Anterior cingulate cortex (tissue), 58 donors: Measurements from ENCODE around the gene RPL7A.
A peak's percentile ranks its signal among the peaks of the same experiment; 100 is the strongest.
"Not testable (repeated sequence)": the region's sequence is repeated elsewhere in the genome, so short reads cannot be mapped to it uniquely, and the experiment has no call there.

Experiments
- DNase-seq, 58 donors: peaks; one replicate each; lab custom pipeline; 2025; lab: John Stamatoyannopoulos, UW

The RPL7A gene

GRCh38 chr9:133327021-133327420 lies 21.0 kb upstream of the RPL7A start:
- not testable (repeated sequence) for DNase-seq

- no peak for DNase-seq
Measured at GRCh38 chr9:133327834-133328484, 20.1 kb upstream of the RPL7A start.

DNA sequence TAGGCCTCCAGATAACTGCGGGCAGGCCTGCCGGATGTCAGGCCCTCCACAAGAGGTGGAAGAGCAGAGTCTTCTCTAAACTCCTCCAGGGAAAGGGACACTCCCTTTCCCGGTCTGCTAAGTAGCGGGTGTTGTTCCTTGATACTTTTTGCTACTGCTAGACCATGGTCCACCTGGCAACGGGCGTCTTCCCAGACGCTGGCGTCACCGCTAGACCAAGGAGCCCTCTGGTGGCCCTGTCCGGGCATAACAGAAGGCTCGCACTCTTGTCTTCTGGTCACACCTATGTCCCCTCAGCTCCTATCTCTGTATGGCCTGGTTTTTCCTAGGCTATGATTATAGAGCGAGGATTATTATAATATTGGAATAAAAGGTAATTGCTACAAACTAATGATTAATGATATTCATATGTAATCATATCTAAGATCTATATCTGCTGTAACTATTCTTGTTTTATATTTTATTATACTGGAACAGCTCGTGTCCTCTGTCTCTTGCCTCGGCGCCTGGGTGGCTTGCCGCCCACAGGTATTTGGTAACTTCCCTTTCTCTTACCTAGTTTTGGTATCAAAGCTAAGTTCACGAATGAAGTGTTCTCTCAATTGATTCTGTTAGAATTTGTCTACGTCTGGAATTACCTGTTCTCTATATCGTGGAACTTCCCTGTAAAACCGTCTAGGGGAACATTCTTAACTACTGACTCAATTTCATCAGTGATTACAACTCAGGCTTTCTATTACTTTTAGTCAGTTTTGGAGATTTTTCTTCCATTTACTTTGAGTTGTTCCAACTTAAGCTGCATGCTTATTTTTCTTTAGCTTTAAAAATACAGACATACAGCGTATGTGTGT lies 18.5 kb upstream of the RPL7A start:
- DNase-seq: peak in 8 of 58 donors; percentile 9 to 42 (median 14)

GRCh38 chr9:133331221-133331620 lies 16.8 kb upstream of the RPL7A start:
- no peak for DNase-seq

DNA sequence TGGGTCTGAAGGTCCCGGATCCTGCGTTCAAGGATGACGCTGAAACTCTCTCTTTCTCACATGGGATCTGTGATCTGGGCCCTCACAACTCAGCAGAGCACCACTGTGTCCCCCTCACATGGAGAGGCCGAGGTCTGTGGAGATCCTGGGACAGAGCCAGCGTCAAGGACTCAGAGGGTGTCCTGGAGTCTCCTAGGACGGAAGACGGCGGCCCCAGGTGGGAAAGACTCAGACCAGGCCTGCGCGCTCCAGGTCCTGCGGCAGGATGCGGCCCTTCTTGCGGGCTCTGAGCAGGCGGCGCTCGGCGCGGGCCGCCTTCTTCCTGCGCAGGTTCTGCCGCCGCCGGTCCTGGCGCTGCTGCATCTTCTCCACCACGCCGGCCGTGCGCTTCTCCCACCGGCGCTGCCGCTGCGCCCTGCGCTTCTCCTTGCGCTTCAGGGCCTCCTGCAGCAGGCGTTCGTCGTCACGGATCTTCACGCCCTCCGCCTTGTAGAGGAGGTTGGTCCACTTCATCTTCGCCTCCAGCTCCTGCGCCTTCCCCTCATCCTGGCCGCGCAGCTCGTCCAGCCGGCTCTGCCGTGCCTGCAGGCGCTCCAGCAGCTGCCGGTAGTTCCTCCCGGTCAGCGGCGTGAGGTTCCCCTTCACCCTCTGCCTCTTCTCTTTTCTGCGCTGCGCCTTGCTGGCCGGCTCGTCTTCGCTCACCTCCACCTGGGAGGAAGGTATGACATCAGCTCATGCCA lies 16.2 kb upstream of the RPL7A start:
- DNase-seq: no peak

DNA sequence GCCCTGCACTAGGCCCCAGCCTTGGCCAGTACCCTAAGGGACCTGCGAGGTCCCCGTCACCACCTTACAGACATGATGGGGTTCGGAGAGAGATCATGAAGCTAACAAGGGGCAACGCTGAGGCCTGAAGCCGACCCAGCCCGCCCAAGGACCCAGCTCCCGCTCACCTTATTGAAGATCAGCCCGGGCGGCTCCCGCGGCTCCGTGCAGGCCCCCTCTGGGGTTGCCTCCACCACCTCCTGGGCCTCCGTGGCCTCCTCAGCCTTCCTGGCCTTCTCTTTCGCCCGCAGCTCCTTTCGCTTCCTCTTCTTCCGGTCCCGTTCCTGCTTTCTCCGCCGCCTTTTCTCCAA lies 15.7 kb upstream of the RPL7A start:
- DNase-seq: no peak

- DNase-seq: no peak
Measured at GRCh38 chr9:133333011-133333410, 15.0 kb upstream of the RPL7A start.

- DNase-seq: no peak
Measured at GRCh38 chr9:133333566-133333965, 14.5 kb upstream of the RPL7A start.

GRCh38 chr9:133334161-133334560 lies 13.9 kb upstream of the RPL7A start:
- DNase-seq: no peak

- DNase-seq: not testable (repeated sequence)
Measured at GRCh38 chr9:133334888-133335287, 13.1 kb upstream of the RPL7A start.

DNA sequence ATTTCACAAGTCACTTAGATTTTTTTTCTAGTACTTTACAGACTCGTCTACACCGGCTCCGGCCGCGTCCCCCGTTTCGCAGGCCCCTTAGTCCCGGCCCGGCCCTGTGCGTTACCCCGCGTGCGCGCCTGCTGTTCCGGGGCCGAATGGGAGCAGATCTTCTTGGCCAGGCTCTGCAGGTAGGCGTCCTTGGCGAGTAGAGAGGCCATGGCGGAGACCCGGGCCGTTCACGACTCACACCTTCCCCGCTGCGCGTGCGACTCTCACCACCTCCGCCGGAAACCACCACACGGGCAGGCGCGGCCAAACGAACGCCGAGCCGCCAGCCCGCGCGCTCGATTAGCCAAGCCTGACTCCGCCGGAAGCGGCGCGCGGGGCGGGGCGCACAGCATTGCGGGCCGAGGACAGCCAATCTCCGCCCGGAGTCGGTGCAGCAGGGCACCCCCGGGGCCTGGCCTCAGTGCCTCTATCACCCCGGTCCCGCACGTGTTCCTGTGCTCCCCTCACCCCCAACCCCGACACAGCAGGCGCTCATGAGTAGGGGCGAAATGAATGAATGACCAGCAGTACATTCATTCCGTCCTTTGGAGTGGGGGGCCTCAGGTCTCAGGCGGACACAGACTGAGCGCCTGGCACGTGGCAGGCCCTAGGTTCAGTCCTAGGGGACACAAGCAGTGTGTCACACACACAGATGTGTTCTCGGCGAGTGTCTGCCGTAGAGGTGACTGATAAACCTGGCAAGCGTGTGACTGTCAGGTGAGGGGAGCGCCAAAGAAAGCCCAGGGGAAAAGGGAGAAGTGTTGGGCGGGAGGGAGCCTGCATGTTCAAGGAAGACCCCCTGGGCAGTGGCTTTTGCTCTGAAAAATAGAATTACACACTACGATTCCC lies 11.8 kb upstream of the RPL7A start, which contains the start of gene SURF6:
Gene SURF6 (minus strand): TSS at position 265 of the 888 bp plus-strand sequence. CDS start 56 bp downstream, at position 209.
- peak; percentile 51 to 93 (median 85) for DNase-seq

DNA sequence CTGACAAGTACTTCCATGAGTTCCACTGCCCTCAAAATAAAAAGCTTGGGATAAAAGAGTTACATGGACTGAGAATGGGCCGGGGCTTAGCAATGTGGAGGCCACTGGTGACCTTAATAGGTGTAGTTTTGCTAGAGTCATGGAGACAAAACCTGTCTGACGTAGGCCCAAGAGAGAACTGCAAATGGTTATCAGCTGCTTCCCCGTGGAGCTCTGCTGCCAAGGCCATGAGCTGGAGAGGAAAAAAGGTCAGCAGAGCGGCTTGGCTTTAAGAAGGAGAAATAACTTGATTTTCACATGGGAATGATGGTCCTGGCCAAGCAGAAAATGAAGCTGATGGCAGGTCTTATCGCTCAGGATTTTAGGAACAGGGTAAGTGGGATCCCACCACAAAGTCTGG lies 8.4 kb upstream of the RPL7A start:
- DNase-seq: no peak

GRCh38 chr9:133340256-133340655 lies 7.8 kb upstream of the RPL7A start:
- no peak for DNase-seq

DNA sequence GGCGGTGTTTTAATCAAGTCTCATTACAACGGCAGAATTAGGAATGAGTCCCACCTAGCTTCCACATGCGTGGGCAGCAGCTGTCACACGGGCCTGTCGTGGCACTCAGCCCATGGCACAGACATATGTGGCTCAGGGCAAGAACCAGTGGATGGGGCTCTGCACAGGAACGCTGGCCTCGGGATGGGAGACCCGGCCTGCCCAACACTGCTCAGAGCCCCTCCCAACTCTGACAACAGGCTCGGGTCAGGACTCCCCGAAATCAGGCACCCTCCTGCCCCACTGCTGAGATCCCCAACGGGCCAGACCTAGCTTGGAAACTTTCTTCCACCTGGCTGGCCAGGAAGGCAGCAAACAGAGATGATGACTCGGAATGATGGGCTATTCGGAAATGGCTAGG lies 7.1 kb upstream of the RPL7A start:
- no peak for DNase-seq

- DNase-seq: peak in 10 of 58 donors; percentile 17 to 48 (median 29)
Measured at GRCh38 chr9:133341369-133342068, 6.5 kb upstream of the RPL7A start.

DNA sequence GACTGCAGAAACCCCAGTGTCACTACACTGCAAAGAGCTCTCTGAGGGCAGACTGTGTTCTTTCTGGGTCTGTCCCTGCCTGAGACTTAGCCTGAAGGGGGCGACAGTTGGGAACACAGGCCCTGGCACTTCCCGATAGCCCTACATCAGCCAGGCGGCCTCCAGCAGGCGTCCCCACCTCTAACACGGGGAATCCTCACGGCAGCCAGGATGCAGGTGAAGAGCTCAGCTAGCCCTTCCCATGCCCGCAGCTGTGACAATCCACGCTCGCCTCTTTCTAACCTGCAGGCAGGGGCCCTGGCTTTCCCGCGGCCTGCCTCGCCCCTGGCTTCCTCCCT lies 6.0 kb upstream of the RPL7A start:
- DNase-seq: no peak

- no peak for DNase-seq
Measured at GRCh38 chr9:133342570-133342969, 5.4 kb upstream of the RPL7A start.

GRCh38 chr9:133344071-133344470 lies 3.9 kb upstream of the RPL7A start:
- no peak for DNase-seq

- DNase-seq: no peak
Measured at GRCh38 chr9:133344979-133345378, 3.0 kb upstream of the RPL7A start.

DNA sequence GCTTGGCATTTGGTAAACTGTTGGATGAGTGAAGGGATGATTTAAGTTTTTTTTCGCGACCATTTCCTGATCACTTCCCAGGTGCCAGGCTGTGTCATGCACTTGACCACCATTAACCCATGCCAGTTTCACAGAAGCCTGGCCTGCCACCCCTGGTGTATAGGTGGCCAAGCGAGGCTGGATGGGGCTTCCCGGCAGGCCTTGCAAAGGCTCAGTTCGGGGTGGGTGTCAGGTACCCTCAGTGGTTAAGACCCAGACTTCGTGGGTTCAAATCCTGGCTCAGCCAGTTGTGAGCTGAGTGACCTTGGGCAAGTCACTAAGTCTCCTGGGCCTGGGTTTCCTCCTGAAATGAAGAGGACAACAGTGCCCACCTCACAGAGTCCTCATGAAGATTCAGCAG lies 2.4 kb upstream of the RPL7A start:
- DNase-seq: no peak
